ENCODE measurements around the gene MAP3K9.

GRCh38 chr14:70724110-70724509 lies 85.2 kb downstream of the MAP3K9 start:
- TF ChIP-seq CTCF (conservative IDR thresholded peaks at IDR 0.05; ENCODE audit: low read length) (no peak), EZH2phosphoT487 (IDR thresholded peaks at IDR 0.05; ENCODE audit: borderline replicate concordance) (no peak)

Measured in Loucy (cell line).